GM19025 (cell line): ENCODE data around the gene CYP4F22.
"Not testable (repeated sequence)": the region's sequence is repeated elsewhere in the genome, so short reads cannot be mapped to it uniquely, and the experiment has no call there.

Experiments used
- ATAC-seq: cut with Tn5 transposase; IDR thresholded peaks from one replicate; pipeline ENCODE4 v1.9.1; 2021; ENCODE audit warnings: mild to moderate bottlenecking, low read depth, moderate library complexity; ENCODE audit not compliant: unreplicated experiment

CYP4F22 gene

DNA sequence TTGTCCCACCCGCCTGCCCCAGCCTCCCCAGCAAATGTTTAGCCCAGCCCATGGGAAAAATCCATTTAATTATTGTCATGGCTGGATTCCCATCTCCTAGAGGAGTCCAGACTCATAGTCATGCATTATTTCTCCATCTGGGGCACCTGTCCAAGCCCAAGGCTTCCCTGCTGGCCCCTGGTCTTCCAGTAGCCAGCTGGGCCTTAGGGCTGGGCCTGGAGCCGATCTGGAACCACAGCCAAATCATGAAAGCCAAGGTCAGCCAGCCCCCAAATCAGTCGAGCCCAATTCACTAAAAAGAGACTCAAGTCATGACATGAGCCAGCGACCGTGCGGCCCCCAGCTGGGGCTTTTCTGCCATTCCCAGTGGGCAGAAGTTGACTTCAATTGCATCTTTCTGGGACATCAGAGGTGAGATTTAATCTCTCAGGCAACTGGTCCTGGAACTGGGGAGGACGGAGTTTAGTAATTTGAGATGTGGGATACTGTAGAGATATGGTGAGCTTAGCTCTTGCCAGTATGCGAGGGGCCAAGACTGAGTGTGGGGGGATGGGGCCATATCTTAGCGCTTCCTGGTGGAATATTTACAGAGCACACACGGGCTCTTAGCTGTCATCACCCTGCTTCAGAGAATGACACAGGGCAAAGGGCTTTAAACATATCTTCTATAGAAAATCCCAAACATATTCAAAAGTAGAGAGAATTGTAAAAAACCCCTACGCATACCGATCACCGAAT, 19.7 kb upstream of the CYP4F22 start:
- ATAC-seq, result no peak

DNA sequence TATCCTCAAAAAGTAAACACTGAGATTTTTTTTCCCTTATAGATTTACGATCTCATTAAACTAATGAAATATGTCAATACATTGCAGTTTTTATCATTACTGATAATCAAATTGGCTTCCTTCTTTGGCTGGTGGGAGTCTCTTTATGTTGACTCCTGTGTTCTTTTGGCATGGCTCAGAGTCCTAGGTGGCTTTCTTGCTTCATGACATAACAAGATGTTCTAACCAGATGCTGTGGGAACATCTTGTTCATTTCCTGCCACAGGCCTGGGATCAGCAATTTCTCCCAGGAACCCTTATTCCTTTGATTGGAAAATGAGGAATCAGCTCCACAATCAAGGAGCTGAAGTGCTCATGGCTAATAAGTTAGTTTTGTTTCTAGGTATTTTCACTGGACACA, 13.2 kb upstream of the CYP4F22 start:
- no peak for ATAC-seq

- ATAC-seq, result no peak
Observed at GRCh38 chr19:15498156-15498858, 10.0 kb upstream of the CYP4F22 start.

DNA sequence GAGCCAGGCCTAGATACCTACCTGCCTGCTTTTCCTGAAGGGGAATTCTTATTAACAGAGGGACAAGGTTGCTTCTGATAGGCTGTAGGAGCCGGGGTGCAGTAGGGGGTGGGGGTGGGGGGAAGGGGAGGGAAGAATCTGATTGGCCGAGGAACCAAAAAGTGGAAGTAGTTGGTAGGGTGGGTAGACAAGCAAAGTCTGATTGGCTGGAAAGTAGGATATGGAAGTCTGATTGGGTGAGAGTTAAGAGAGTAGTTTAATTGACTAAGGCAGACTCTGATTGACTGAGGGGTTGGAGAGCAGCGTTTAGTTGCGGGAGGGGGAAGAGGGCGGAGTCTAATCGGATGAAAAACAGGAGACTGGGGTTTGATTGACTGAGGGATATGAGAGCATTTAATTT, 9.4 kb upstream of the CYP4F22 start:
- no peak for ATAC-seq

- no peak for ATAC-seq
Observed at GRCh38 chr19:15501596-15501995, 6.7 kb upstream of the CYP4F22 start.

DNA sequence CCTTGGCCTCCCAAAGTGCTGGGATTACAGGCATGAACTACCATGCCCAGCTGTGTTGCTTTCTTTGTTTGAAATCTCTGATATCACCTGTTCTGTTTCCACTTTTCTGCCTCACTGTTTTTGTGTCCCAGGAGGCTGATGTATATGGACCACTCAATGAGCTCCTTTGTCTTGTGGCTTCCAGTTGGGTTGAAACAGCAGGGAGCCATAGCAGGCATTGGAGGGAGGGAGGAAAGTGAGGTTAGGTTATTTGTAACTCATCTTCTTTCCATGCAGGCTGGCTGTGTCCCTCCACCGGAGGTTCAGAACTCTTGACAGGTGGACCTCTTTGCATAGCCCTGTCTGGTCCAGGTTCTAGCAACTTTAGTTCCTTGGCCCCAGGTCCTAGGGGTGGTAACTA, 6.1 kb upstream of the CYP4F22 start:
- ATAC-seq, result no peak

GRCh38 chr19:15506074-15506571, 2.2 kb upstream of the CYP4F22 start:
- no peak for ATAC-seq

DNA sequence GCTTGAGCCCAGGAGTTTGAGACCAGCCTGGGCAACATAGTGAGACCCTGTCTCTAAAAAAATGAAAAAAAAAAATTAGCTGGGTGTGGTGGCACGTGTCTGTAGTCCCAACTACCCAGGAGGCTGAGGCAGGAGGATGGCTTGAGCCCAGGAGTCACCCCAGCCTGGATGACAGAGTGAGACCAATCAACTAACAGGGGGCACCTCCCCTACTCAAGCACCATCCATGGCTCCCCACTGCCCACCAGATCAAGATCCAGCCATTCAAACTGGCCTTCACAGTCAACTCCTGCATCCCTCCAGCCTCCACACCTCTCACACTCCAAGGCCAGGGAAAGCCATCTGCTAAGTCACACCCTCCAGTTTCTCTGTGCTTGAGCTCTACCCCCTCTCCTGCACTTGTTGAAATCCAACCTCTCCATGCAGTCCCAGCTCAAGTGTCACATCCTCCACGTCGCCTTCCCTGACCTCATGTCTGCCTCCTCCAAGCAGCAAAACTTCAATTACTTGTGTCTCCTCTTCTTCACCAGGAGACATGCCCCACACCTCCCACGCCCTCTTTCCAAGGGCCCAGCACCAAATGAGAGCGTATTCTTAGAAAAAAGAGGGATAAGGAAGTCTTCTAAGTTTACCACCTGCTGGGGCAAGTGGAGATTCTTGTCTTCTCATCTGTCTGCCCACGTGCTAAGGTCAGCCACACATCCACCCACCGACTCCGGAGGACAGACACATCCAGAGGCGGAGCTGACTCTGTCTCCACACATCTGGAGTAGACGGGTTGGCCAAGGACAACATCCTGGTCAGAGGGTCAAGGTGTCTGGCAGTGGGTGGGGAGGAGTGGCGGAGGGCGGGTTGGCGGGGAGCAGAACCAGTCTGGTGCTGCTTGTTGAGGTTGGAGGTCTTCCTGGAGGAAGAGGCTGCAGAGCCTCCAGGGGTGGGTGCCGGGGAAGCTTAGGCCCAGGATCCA, 974 bp upstream of the CYP4F22 start:
- ATAC-seq, result no peak

DNA sequence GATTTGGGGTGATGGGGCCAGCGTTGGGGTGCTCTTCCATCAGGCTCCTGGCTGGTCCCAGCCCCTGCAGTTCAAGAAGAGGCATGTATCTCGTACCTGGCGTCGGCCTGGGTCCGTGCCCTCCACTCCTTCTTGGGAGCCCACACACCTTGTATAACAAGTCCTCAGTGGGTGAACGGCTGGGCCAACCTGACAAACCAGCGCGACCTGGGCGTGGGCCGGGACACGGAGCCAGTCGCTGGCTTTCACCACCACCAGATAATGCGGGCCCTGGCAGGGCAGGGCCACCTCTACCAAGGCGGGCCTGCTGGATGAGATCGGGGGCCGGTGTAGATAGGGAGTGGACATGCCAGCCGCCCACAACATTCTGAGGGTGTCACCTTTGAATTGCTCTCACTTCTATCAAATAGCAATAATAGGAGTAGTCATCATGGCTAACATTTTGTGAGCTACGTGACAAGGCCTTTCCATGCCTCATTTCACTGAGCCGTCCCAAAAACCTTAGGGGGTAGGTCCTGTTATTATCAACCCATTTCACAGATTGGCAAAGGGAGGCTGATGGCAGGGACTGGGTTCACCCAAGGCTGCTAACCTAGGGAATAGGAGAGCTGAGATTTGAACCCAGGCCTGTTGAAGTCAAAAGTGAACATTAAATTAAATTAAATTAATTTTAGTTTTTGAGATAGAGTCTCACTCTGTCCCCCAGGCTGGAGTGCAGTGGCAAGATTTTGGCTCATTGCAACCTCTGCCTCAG, 3.5 kb downstream of the CYP4F22 start:
- no peak for ATAC-seq

- ATAC-seq, result not testable (repeated sequence)
Observed at GRCh38 chr19:15515227-15515625, 6.9 kb downstream of the CYP4F22 start.

DNA sequence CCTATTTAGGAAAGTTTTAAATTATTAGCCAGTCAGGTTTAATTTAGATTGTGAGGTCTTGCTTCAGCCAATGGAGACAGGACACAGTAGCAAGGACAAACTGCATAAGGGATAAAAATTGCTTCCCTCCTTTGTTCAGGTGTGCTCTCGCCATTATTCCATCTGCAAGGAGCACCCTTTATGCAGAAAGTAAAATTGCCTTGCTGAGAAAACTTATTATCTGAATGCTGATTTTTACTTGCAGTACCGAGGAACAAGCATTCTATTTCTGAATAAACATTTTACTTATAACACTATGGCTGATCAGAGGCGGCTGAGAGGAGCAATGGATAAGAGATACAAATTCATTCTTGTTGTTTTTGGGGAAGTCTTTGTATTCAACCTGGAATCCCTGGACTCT, 8.0 kb downstream of the CYP4F22 start:
- ATAC-seq, result no peak

DNA sequence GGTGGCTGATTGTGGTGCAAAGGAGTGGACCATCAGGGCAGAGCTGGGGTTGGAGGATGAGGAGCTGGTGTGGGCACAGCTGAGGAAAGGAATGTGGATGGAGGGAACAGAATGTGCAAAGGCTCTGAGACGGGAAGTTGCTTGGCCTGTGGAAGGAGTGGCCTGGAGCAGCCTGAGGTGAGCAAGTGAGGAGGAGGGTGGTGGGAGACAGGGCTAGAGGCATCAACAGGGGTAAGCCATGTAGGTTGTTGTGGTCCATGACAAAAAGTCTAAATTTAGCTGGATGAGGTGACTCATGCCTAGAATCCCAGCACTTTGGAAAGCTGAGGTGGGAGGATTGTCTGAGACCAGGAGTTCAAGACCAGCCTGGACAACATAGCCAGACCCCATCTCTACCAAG, 9.5 kb downstream of the CYP4F22 start:
- no peak for ATAC-seq

DNA sequence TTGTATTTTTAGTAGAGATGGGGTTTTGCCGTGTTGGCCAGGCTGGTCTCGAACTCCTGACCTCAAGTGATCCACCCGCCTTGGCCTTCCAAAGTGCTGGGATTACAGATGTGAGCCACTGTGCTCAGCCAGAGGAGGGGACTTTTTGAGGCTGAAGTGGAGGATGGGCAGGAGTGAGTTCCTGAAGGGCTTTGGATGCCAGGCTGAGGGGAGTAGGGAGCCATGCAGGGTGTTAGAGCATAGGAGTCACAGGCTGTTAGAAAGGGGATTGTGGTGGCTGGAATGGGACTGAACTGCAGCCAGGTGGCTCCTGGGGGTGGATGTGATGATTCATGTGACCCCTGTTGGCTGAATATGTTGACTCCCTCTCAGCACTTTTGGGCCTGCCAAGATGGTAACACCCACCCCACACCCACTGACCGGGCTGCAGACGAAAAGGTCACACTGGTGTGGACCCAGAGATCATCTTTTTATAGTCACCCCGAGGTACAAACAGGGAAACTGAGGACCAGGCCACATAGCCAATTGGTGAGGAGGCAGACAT, 11.2 kb downstream of the CYP4F22 start:
- no peak for ATAC-seq

- no peak for ATAC-seq
Observed at GRCh38 chr19:15524781-15525180, 16.5 kb downstream of the CYP4F22 start.

- ATAC-seq, result no peak
Observed at GRCh38 chr19:15525291-15525690, 17.0 kb downstream of the CYP4F22 start.

- ATAC-seq, result no peak
Observed at GRCh38 chr19:15526408-15526807, 18.1 kb downstream of the CYP4F22 start.

- ATAC-seq, result no peak
Observed at GRCh38 chr19:15527705-15528104, 19.4 kb downstream of the CYP4F22 start.

GRCh38 chr19:15529774-15530372, 21.5 kb downstream of the CYP4F22 start:
- no peak for ATAC-seq

DNA sequence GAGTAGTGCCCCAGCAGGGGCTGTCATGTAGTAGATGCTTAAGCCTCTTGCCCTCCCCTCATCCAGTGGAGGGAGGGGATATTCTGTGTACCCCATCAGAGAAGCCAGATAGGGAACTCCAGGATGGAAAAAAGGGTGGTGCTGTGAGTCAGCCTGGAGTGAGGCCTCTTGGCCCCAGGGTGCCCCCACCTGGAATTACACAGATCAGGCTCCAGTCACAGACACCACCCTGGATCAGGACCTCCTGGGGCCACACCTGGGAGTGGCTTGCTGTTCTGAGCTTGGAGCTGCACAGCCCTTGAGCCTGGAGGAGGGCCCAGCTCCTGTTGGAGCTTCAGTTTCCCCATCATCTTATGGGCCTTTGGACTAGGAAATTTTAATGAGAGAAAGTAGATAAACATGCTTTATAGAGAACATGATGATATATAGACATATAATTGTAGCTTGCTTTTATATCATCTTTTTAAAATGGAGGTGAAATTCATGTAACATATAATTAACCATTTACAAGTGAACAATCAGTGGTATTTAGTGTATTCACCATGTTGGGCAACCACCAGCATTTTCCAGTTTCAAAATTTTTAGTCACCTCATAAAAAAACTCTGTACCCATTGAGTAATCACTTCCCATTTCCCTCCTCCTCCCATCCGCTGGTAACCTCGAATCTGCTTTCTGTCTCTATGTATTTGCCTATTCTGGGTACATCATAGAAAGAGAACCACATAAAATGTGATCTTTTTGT, 24.6 kb downstream of the CYP4F22 start:
- no peak for ATAC-seq
